Activated CD8-positive, alpha-beta memory T cell treated with anti-CD3 and anti-CD28 coated beads, Interleukin-2, amount 50 U/mL, for 48 hours (primary cell): Measurements from ENCODE around the gene TYW1B.
"Not testable (repeated sequence)": the region's sequence is repeated elsewhere in the genome, so short reads cannot be mapped to it uniquely, and the experiment has no call there.

ENCODE experiments used
- DNase-seq: peaks from one replicate; pipeline ENCODE4 v3.0.0-alpha.2; 2020

Gene TYW1B

DNA sequence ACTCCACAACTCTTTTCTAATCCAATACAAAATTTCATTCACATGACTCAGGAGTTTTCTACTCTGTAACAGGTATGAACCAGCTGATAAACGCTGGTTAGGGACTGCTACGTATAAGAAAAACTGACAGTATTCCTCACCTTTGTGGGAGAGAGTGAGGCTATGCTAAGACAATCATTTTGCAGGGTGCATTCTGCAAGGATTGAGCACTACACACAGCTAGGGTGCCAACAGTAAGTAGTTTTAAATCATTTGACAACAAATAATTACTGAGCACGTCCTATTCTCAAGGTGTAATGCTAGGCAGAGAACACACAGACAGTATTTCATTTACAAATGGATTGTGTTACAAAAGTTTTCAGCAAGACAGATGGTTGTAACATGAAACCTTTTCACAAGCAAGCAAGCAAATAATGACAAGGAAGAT is 206.2 kb downstream of the TYW1B start:
- DNase-seq, result not testable (repeated sequence)

DNA sequence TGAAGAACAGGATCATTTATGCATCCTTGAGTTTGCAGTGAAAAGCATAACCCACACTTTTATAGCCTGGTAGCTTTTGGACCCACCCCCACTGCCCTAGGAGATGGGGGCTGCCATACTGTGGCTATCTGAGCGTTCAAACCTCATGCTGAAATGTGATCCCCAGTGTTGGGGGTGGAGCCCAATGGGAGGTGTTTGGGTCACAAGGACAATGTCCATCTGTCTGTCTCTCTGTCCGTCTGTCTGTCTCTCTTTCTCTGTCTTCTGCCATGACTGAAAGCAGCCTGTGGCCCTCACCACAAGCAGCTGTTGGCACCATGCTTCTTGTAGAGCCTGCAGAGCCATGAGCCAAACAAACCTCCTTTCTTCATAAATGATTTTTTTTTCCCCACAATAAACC is 207.1 kb downstream of the TYW1B start:
- DNase-seq, result not testable (repeated sequence)

DNA sequence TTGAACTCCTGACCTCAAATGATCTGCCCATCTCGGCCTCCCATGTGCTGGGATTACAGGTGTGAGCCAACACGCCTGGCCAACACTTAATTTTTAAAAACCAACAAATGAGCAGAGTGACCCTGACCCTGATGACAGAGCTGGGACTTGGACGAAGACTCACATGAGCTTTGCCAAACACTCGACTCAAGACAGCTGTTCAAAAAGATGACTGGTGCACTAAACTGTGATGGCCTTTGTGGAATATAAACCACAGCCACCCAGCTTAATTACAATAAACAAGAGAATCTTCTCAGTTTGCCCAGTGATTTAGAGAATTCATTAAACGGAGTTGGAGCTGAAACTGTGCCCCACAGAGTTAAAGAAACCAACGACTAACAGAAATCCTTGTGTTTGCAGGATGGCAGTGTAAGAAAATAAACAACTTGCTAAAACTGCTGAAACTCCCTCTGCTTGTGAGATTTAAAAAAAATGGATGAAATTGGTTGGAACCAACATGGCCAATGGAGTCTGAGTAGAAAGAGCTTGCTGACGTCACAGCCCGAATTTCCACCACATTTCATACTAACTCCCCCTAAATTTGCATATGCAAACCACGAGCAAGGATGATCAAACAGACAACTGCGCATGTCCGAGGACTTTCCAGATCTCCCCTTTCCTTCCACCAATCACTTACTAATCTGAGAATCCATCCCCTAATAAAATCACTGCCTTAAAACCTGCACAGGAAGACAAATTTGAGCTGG is 209.4 kb downstream of the TYW1B start:
- DNase-seq, result not testable (repeated sequence)

DNA sequence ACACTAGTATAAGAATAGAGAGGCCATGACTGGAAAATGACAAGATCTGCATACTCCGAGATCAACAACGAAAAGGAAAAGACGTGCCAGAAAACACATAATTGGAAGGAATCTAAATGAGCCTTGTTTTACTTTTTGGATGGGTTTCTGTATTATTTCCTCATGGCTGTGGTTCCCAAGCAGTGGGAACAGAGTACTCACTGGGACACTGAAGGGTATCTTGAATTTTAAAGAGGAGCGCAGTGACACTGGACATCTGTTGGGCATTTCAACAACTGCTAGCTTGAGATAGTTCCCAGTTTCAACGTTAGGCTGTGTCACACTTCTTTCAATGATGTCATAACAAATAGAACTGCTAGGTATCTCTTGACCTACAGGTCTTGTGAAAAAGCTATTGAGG is 218.2 kb downstream of the TYW1B start:
- not testable (repeated sequence) for DNase-seq

DNA sequence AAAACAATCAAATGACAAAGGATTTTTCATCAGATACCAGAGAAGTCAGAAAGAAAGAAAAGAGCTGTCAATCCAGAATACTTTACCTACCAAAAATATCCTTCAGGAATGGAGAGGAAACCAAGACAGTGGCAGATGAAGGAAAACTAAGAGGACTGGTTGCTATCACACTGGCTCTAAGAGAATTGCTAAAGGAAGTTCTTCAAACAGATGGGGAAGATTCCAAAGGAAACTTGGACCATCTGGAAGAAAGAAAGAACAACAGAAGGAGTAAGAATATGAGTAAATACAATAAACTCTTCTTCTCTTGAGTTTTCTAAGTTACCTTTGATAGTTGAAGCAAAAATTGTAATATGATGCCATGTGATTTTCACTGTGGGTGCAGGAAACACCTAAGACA is 220.0 kb downstream of the TYW1B start:
- DNase-seq, result not testable (repeated sequence)

DNA sequence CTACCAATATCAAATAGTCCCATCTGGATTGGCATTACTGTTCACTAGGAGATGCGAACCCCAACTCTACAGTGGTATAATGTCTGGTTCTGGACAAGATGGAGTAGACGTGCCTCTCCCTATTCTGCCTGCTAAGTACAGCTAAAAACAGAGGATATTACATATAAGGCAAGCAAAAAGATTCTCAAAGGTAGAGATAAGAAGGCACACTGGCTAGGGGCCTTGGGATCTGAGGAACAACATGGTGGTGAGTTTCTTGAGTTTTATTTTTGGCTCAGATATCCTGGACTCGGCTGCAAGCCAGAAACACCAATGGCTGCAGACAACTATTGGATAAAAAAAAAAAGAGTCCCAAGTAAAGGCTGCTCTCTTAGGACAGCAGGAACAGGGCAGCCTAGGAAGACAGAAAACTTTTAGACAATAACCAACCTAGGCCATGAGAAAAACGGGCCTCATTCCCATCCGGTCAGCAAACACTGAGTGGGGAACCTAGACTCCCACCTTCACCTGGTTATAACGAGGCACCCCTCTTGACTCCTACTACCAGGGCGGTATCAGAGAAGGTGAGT is 222.1 kb downstream of the TYW1B start:
- DNase-seq, result not testable (repeated sequence)

DNA sequence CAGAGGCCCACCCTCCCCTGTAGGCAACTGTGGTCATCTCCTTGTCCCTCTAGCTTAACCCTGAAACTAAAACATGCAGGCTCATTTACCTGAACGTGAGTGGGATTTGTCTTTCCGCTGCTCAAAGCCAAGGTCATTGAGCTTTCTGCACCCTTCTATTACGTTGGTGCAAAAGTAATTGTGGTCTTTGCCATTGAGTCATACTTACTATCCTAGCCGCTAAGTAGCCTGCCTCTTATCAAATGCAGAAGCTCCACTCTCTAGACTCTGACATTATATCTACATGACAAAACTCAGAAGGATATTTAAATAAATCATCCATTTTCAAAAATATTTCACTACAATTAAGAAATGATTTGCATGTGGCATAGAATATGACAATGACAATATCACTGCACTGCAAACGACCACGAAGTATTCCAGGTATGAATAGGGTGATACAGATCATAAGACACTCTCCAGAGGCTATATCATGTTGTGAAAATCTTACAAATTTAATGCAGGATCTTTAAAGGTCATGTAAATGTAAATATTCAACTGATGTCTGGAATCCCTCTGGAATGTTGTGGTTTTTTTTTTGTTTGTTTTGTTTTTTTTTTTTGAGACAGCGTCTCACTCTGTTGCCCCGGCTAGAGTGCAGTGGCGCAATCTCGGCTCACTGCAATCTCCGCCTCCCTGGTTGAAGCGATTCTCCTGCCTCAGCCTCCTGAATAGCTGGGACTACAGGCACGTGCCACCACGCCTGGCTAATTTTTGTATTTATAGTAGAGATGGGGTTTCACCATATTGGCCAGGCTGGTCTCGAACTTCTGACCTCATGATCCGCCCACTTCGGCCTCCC is 223.0 kb downstream of the TYW1B start:
- not testable (repeated sequence) for DNase-seq

DNA sequence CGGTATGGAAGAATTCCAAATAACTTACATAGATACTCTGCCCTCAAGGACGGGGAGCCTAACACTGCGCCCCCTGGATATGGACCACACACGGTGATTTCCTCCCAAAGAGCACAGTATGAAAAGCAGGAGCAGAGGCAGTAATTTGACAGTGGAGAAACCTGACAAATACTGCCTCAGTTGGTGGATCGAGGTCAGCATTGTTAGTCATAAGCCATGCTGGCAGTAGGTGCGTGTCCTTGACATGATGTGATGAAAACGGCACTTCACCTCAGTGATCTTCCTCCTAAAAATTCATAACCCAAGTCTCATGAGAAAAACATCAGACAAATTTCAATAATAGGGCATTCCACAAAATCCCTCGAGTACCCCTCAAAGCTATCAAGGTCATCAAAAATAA is 224.5 kb downstream of the TYW1B start:
- DNase-seq, result not testable (repeated sequence)

DNA sequence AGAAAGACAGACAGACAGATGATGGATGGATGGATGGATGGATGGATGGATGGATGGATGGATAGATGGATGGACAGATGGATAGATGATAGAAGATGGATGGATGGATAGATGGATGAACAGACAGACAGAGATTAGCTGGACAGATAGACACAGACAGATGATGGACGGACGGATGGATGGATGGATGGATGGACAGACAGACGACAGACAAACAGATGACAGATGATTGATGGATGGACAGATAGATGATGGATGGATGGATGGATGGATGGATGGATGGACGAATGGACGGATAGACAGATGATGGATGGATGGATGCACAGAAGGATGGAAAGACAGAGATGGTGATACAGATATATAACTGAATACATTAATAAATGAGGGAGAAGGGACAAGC is 224.9 kb downstream of the TYW1B start:
- no peak for DNase-seq

DNA sequence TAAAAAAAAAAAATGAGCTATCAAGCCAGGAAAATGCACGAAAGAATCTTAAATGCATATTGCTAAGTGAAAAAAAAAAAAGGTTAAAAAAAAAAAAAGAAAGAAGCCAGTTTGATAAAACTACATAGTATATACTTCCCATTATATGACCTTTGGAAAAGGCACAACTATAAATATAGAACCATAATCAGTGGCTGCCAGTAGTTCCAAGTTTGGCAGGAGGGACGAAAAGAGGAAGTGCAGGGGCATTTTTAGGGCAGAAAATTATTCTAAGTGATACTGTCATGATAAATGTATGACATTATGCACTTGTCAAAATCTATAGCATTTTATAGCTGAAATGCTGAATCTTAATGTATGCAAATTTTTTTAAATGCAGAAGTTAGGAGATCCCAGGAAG is 226.3 kb downstream of the TYW1B start:
- not testable (repeated sequence) for DNase-seq

DNA sequence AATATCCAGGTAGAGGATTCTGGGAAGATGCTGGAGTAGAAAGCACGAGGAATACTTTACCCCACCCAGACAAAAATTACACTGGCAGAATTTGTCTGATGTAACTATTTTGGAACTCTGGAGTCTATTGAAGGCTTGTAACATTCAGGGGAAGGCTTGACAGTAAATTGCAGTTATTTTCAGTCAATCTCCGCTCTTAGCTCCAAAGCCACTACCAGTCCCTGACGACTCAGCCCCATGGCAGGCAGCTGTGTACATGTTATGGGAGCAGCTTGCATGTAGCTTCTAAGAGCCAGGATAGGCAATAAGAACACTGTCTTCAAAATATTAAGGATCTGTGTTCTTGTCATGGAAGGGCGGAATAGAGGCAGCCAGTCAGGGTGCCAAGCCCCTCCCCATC is 238.0 kb downstream of the TYW1B start:
- not testable (repeated sequence) for DNase-seq

DNA sequence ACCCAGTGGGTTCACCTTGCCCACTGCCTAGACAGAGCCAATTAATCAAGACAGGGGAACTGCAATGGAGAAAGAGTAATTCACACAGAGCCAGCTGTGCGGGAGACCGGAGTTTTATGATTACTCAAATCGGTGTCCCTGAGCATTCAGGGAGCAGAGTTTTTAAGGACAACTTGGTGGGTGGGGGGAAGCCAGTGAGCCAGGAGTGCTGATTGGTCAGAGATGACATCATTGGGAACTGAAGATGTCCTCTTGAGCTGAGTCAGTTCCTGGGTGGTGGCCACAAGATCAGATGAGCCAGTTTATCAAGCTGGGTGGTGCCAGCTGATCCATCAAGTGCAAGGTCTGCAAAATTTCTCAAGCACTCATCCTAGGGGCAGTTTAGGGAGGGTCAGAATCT is 240.7 kb downstream of the TYW1B start:
- not testable (repeated sequence) for DNase-seq

DNA sequence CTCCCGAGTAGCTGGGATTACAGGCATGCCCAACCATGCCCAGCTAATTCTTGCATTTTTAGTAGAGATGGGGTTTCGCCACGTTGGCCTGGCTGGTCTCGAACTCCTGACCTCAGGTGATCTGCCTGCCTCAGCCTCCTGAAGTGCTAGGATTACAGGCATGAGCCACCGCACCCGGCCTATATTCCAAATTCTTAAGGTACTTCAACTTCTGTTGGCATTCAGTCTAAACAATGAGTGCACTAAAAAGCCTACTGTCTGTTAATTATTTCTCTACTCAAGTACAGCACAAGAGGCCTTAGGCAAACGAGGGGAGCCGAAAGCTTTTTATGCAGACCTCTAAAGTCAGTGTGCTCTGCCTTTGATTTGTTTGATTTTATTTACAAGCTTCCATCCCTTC is 243.4 kb downstream of the TYW1B start:
- DNase-seq, result not testable (repeated sequence)

DNA sequence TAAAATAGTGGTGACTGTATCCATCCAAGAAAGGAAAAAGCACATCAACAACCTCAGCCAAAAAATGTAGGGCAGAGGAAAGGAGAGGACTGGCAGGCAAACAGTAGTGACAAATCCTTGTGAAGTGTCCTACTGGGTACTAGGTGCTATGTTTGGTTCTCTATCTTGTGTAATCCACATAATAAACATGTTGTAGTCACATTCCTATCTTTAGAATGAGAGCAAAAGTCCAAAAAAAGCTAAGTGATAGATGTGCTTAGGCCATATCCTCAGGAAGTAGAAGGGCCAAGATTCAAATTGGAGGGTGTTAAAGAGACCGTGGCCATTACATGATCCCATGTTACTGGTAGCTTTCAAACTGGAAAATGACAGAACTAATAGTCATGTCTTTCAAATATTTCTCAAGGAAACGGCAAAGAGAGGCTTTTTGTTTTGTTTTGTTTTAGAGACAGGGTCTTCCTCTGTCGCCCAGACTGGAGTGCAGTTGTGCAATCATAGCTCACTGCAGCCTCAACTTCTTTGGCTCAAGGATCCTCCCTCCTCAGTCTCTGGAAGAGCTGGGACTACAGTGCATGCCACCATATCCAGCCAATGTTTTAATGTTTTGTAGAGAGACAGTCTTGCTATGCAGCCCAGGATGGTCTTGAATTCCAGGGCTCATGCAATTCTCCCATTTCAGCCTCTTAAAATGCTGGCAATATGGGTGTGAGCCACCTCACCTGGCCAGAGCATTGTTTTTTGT is 244.2 kb downstream of the TYW1B start:
- DNase-seq, result not testable (repeated sequence)

DNA sequence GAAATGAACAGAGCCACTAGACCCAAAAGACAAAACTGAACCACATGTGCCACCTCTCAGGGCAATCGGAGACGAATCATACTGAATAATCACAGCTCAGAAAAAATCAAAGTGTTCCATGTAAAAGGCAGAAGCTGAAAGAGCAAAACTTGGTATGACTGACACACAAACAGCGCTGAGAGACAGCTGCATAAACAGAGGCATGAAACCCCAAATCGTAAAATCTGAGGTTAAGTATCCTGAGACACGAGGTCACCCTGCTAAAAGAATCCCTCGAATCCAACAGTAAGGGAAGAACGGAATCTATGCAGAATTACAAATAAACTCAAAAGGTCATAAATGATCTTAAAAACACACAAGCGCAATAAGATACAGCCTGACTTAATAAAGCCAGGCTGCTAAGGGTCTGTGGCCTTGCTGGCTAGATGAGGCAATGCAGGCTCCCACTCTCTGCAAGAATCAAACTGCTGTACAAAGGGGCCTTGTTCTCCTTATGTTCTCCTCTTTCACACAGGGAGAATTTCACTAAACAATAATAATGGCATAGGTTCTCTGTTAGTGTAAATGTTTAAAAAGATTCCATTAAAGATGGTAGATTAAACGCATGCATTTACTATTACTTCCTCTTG is 247.7 kb downstream of the TYW1B start:
- not testable (repeated sequence) for DNase-seq

DNA sequence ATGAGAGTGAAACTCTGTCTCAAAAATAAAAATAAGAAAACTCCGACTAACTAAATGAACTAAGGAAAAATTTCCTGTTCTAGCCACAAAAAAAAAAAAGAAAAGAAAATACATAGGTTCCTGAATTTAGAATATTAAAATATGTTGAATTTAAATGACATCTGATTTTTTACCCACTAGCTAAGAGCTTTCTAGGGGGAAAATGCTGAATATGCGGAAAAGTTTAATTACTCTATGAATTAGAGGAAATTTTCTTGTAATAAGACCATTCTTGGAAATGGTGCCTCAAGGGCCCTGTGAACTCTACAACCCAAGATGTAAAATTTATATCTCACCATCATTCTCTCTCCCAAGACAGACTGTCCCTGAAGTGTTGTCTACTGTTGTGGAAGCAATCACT is 250.9 kb downstream of the TYW1B start:
- DNase-seq, result no peak

DNA sequence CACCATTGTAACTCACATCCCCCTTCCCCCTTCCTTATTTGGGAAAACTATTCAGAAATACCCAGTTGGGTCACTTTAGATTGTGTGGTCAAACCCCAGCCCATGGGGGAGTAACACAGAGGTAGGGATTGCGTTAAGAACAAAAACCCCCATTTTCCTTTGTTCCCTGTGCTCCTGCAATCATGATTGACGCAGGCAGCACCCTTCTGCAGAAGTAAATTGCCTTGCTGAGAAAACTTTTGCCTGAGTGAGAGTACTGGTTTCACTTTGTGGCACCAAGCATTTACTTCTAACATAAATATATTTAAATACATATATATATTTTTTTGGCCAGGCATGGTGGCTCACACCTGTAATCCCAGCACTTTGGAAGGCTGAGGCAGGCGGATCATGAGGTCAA is 266.0 kb downstream of the TYW1B start:
- not testable (repeated sequence) for DNase-seq

DNA sequence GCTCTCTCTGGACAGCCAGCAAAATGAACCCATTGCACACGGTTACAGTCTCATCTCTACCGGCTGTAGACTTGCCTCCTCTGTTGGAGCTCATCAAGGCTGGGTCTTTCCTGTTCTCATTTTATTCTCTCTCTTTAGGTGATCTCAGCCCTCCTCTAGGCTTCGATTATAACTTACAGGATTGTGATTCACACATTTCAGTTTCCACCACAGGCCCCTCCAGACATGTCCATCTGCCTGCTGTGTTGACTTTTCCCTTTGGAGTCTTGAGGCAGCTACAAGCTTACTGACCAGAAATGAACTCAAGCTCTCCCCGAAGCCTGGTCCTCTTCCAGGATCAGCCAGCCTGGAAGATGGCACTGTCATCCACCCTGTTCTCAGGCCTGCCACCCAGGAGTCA is 268.5 kb downstream of the TYW1B start:
- not testable (repeated sequence) for DNase-seq

DNA sequence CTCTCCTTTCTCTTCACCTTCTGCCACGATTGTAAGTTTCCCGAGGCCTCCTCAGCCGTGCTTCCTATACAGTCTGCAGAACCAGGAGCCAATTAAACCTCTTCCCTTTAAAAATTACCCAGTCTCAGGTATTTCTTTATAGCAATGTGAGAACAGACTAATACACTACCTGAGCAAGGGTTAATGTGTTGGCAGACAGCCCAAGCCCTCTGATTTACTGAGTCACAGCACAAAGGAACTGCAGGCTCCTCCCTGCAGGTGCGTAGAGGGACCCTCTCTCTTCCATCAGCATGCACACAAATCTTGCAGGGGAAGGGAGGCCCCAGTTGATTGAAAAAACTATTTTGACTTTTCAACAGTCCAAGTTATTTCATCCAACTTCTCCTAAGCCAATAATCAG is 271.3 kb downstream of the TYW1B start:
- DNase-seq, result not testable (repeated sequence)

DNA sequence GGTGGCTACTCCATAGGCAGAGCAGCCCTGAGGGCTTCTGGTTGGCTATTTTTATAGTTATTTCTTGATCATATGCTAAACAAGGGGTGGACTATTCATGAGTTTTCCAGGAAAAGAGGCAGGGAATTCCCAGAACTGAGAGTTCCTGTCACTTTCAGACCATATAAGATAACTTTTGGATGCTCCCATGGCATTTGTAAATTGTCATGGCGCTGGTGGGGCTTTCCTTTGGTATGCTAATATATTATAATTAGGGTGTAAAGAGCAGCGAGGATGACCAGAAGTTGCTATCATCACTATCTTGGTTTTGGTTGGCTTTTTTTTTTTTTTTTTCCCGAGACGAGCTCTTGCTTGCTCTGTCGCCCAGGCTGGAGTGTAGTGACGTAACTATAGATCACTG is 272.8 kb downstream of the TYW1B start:
- DNase-seq, result not testable (repeated sequence)

DNA sequence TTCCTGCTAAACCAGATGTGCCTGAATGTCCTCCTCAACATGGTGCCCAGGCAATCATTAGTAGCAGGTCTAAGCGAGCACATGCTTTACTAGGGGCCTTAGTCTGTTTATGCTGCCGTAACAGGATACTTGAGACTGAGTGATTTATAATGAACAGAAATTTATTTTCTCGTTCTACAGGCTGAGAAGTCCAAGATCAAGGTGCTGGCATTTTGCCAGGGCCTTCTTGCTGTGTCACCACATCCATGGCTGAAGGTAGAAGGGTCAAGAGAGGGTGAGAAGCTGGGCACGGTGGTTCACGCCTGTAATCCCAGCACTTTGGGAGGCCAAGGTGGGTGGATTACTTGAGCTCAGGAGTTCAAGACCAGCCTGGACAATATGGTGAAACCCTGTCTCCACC is 273.6 kb downstream of the TYW1B start:
- not testable (repeated sequence) for DNase-seq

DNA sequence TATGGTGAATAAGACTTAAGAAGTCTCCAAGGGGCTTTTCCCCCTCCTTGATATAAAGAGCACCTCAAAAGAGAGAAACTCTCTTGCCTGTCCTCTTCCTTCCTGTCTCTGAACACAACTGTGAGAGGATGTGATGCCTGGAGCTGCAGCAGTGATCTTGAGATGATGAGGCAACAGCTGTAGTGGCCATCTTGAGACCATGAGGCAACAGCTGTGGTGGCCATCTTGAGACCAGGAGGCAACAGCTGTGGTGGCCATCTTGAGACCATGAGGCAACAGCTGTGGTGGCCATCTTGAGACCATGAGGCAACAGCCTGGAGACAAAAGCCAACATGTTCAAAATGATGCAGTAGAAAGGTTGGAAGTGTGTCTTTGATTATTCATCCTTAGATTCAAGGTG is 277.5 kb downstream of the TYW1B start:
- not testable (repeated sequence) for DNase-seq
